Measurements from ENCODE around the gene MPP3. TPM values are rescaled to one million over a fixed set of nuclear protein-coding genes. Genes with fewer than 3 reads are reported as not detected.
A peak's percentile ranks its signal among the peaks of the same experiment; 100 is the strongest.

Gene MPP3
- total and polyA plus RNA-seq, 2 donors = 0.61 to 1.5 TPM

DNA sequence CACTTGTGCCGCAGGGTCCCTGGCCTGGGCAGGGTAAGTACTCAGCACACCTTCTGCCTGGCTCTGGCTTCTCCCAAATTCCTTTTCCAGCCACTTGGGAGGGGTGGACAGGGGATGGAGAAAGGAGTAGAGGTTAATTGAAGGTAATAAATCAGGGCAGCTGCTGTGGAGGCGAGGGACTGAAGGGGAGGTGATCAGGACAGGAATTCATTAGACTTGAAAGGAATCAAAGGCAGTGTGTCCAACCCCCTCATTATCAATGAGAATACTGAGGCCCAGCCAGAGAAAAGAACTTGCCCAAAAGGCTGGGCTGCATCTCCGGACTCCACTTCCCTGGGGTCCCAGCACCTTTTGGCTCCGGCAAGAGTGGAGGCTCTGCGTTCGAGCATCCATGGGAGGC lies 76.7 kb downstream of the MPP3 start:
- H3K4me1 ChIP-seq (ENCODE audit: control insufficient read depth in 2 of 2, insufficient read depth in 2 of 2, low read length in 2 of 2) = no peaks in the 10 kb centered on the region
- H3K36me3 ChIP-seq (ENCODE audit: control insufficient read depth in 2 of 2, insufficient read depth in 2 of 2, low read length in 1 of 2) = no peaks in the 10 kb centered on the region
- no peak for DNase-seq (ENCODE audit: low read depth in 6 of 9, low spot score in 9 of 9)
- no peak overlapping the region for H3K4me3 ChIP-seq (ENCODE audit: low read length in 2 of 2)
- 97% methylated on average over 6 of the region's 6 CpGs for WGBS
- no peak overlapping the region for H3K27ac ChIP-seq (ENCODE audit: low read depth in 1 of 2, low read length in 1 of 2)
- H3K9me3 ChIP-seq (ENCODE audit: control insufficient read depth in 2 of 2, insufficient read depth in 1 of 2, low read length in 1 of 2) = no peaks in the 10 kb centered on the region
- peaks cover 30 to 62% of the 10 kb centered on the region in 2 donors for H3K27me3 ChIP-seq (ENCODE audit: control insufficient read depth in 2 of 2, insufficient read depth in 1 of 2, low read length in 1 of 2)

- no peaks in the 10 kb centered on the region for H3K36me3 ChIP-seq (ENCODE audit: control insufficient read depth in 2 of 2, insufficient read depth in 2 of 2, low read length in 1 of 2)
- WGBS = 8% methylated on average over 60 of the region's 60 CpGs
- no peak overlapping the region for H3K4me3 ChIP-seq (ENCODE audit: low read length in 2 of 2)
- H3K4me1 ChIP-seq (ENCODE audit: control insufficient read depth in 2 of 2, insufficient read depth in 2 of 2, low read length in 2 of 2) = no peaks in the 10 kb centered on the region
- H3K9me3 ChIP-seq (ENCODE audit: control insufficient read depth in 2 of 2, insufficient read depth in 1 of 2, low read length in 1 of 2) = no peaks in the 10 kb centered on the region
- peak in 1 of 9 donors; percentile 12 for DNase-seq (ENCODE audit: low read depth in 6 of 9, low spot score in 9 of 9)
- H3K27me3 ChIP-seq (ENCODE audit: control insufficient read depth in 2 of 2, insufficient read depth in 1 of 2, low read length in 1 of 2) = peaks cover 30 to 67% of the 10 kb centered on the region in 2 donors
- no peak overlapping the region for H3K27ac ChIP-seq (ENCODE audit: low read depth in 1 of 2, low read length in 1 of 2)
Observed at GRCh38 chr17:43755389-43755875, 77.5 kb downstream of the MPP3 start.

GRCh38 chr17:43754947-43755346 lies 78.0 kb downstream of the MPP3 start:
- Histone ChIP-seq H3K4me1 (ENCODE audit: control insufficient read depth in 2 of 2, insufficient read depth in 2 of 2, low read length in 2 of 2) (no peaks in the 10 kb centered on the region), H3K9me3 (ENCODE audit: control insufficient read depth in 2 of 2, insufficient read depth in 1 of 2, low read length in 1 of 2) (no peaks in the 10 kb centered on the region), H3K36me3 (ENCODE audit: control insufficient read depth in 2 of 2, insufficient read depth in 2 of 2, low read length in 1 of 2) (no peaks in the 10 kb centered on the region), H3K4me3 (ENCODE audit: low read length in 2 of 2) (no peak overlapping the region), H3K27me3 (ENCODE audit: control insufficient read depth in 2 of 2, insufficient read depth in 1 of 2, low read length in 1 of 2) (peaks cover 30 to 68% of the 10 kb centered on the region in 2 donors), H3K27ac (ENCODE audit: low read depth in 1 of 2, low read length in 1 of 2) (no peak overlapping the region)
- no peak for DNase-seq (ENCODE audit: low read depth in 6 of 9, low spot score in 9 of 9)
- 40% methylated on average over 21 of the region's 21 CpGs for WGBS

GRCh38 chr17:43753493-43754129 lies 79.3 kb downstream of the MPP3 start:
- Histone ChIP-seq H3K36me3 (ENCODE audit: control insufficient read depth in 2 of 2, insufficient read depth in 2 of 2, low read length in 1 of 2) (no peaks in the 10 kb centered on the region), H3K27ac (ENCODE audit: low read depth in 1 of 2, low read length in 1 of 2) (no peak overlapping the region), H3K9me3 (ENCODE audit: control insufficient read depth in 2 of 2, insufficient read depth in 1 of 2, low read length in 1 of 2) (no peaks in the 10 kb centered on the region), H3K27me3 (ENCODE audit: control insufficient read depth in 2 of 2, insufficient read depth in 1 of 2, low read length in 1 of 2) (peaks cover 30 to 69% of the 10 kb centered on the region in 2 donors), H3K4me1 (ENCODE audit: control insufficient read depth in 2 of 2, insufficient read depth in 2 of 2, low read length in 2 of 2) (no peaks in the 10 kb centered on the region), H3K4me3 (ENCODE audit: low read length in 2 of 2) (no peak overlapping the region)
- DNase-seq (ENCODE audit: low read depth in 6 of 9, low spot score in 9 of 9) = no peak
- WGBS = 74% methylated on average over 5 of the region's 5 CpGs

Other genes starting within 250 kb of the MPP3 start
- gene MEOX1, start 171.2 kb downstream of the MPP3 start, total RNA-seq = 9.0 TPM
- 2.1 TPM for gene MEOX1, start 171.2 kb downstream of the MPP3 start, polyA plus RNA-seq
- 0.14 TPM for gene SOST, start 74.4 kb downstream of the MPP3 start, total RNA-seq
- 0.30 TPM for gene SOST, start 74.4 kb downstream of the MPP3 start, polyA plus RNA-seq
- gene DUSP3, start 54.2 kb downstream of the MPP3 start, total RNA-seq = 12.2 TPM
- 37.2 TPM for gene DUSP3, start 54.2 kb downstream of the MPP3 start, polyA plus RNA-seq
- not detected for gene CFAP97D1, start 52.7 kb downstream of the MPP3 start, total RNA-seq
- gene CFAP97D1, start 52.7 kb downstream of the MPP3 start, polyA plus RNA-seq = 0.11 TPM
- 0.71 TPM for gene CD300LG, start 14.0 kb upstream of the MPP3 start, total RNA-seq
- gene CD300LG, start 14.0 kb upstream of the MPP3 start, polyA plus RNA-seq = 5.7 TPM
- 0.52 TPM for gene MPP2, start 74.4 kb upstream of the MPP3 start, total RNA-seq
- gene MPP2, start 74.4 kb upstream of the MPP3 start, polyA plus RNA-seq = 0.87 TPM
- 0.33 TPM for gene PPY, start 109.3 kb upstream of the MPP3 start, total RNA-seq
- 0.71 TPM for gene PPY, start 109.3 kb upstream of the MPP3 start, polyA plus RNA-seq
- gene PYY, start 120.8 kb upstream of the MPP3 start, total RNA-seq = 0.57 TPM
- 6.8 TPM for gene PYY, start 120.8 kb upstream of the MPP3 start, polyA plus RNA-seq
- 1.3 TPM for gene NAGS, start 171.5 kb upstream of the MPP3 start, total RNA-seq
- 1.6 TPM for gene NAGS, start 171.5 kb upstream of the MPP3 start, polyA plus RNA-seq
- 28.7 TPM for gene TMEM101, start 181.8 kb upstream of the MPP3 start, total RNA-seq
- 23.8 TPM for gene TMEM101, start 181.8 kb upstream of the MPP3 start, polyA plus RNA-seq
- 24.2 TPM for gene LSM12, start 233.5 kb upstream of the MPP3 start, total RNA-seq
- gene LSM12, start 233.5 kb upstream of the MPP3 start, polyA plus RNA-seq = 31.3 TPM
- 13.7 TPM for gene G6PC3, start 237.6 kb upstream of the MPP3 start, total RNA-seq
- 30.2 TPM for gene G6PC3, start 237.6 kb upstream of the MPP3 start, polyA plus RNA-seq